H1 (cell line): ENCODE results near the gene PLEKHG2. TPM values are rescaled to one million over a fixed set of nuclear protein-coding genes. Genes with fewer than 3 reads are reported as not detected.

Experiments used
- CTCF ChIA-PET: fragments of 300-600 bp; sonication (Branson Sonifier 250); formaldehyde crosslinking; loops from one replicate; lab custom pipeline; 2021; ENCODE audit not compliant: partially characterized antibody; lab: Charles Lee
- POLR2A ChIA-PET: fragments of 300-600 bp; sonication (Branson Sonifier 250); formaldehyde crosslinking; loops from one replicate; lab custom pipeline; 2021; ENCODE audit warnings: inconsistent platforms; ENCODE audit not compliant: partially characterized antibody; lab: Charles Lee
- DNase-seq, 2 experiments: peaks; one replicate each; pipeline versions ENCODE4 v3.0.0 to v3.0.0-alpha.2; 2010 to 2022; ENCODE audit warnings: low spot score in 2 of 2, low read depth in 1 of 2, mixed read lengths in 1 of 2
- FAIRE-seq: peaks from 2 replicates; lab custom pipeline; 2011; peaks lifted over from hg19 to GRCh38; lab: Jason Lieb, UNC
- H2AFZ ChIP-seq: 2 replicates; pipeline ENCODE4 v1.8.1; 2012; ENCODE audit warnings: low read length, inconsistent platforms
- H2AK5ac ChIP-seq: 2 replicates; pipeline ENCODE4 v1.6.1; 2013; ENCODE audit warnings: low read depth, low read length
- H2BK120ac ChIP-seq: replicated peaks from 2 replicates; pipeline ENCODE3; 2013; ENCODE audit warnings: low read depth, low read length, inconsistent platforms
- H2BK12ac ChIP-seq: 2 replicates; pipeline ENCODE4 v1.6.1; 2013; ENCODE audit warnings: low read depth, low read length
- H2BK15ac ChIP-seq: 2 replicates; pipeline ENCODE4 v1.6.1; 2013; ENCODE audit warnings: low read length
- H2BK20ac ChIP-seq: 2 replicates; pipeline ENCODE4 v1.6.1; 2013; ENCODE audit warnings: low read length
- H2BK5ac ChIP-seq: 2 replicates; pipeline ENCODE4 v1.6.1; 2013; ENCODE audit warnings: low read depth, low read length
- H3K14ac ChIP-seq: 2 replicates; pipeline ENCODE4 v1.6.1; 2013; ENCODE audit warnings: inconsistent platforms; ENCODE audit not compliant: insufficient read length
- H3K18ac ChIP-seq: 2 replicates; pipeline ENCODE4 v1.6.1; 2013; ENCODE audit warnings: low read length; ENCODE audit errors: extremely low read depth
- H3K23ac ChIP-seq: 2 replicates; pipeline ENCODE4 v1.6.1; 2013; ENCODE audit warnings: inconsistent platforms; ENCODE audit not compliant: insufficient read length
- H3K23me2 ChIP-seq: 2 replicates; pipeline ENCODE4 v1.6.1; 2013; ENCODE audit warnings: low read depth, low read length
- H3K27ac ChIP-seq: 2 replicates; pipeline ENCODE4 v1.6.1; 2011; ENCODE audit warnings: low read depth, low read length, inconsistent platforms
- H3K27me3 ChIP-seq, 4 experiments: replicated peaks in 1 of 4; 1 replicate in 1 of 4; 2 replicates in 3 of 4; pipeline versions ENCODE4 v1.6.1 to v1.8.1; 2011 to 2013; ENCODE audit warnings: low read length in 3 of 4, mild to moderate bottlenecking in 3 of 4, inconsistent platforms in 2 of 4, mixed read lengths in 2 of 4, moderate library complexity in 1 of 4; ENCODE audit not compliant: control insufficient read depth in 3 of 4, insufficient read depth in 3 of 4; ENCODE audit errors: extremely low read depth in 1 of 4
- H3K36me3 ChIP-seq, 4 experiments: 2 replicates each; pipeline versions ENCODE4 v1.6.1 to v1.8.1; 2011 to 2013; ENCODE audit warnings: mild to moderate bottlenecking in 4 of 4, low read length in 3 of 4, moderate library complexity in 2 of 4, control low read depth in 1 of 4, inconsistent platforms in 1 of 4; ENCODE audit not compliant: insufficient read depth in 4 of 4, control insufficient read depth in 2 of 4
- H3K4ac ChIP-seq: replicated peaks from 2 replicates; pipeline ENCODE3; 2013; ENCODE audit warnings: low read length, low read depth, mixed read lengths, inconsistent platforms; ENCODE audit not compliant: insufficient read length
- H3K4me1 ChIP-seq, 4 experiments: replicated peaks in 1 of 4; 1 replicate in 1 of 4; 2 replicates in 3 of 4; pipeline versions ENCODE4 v1.6.1 to v1.8.1; 2011 to 2013; ENCODE audit warnings: low read length in 3 of 4, inconsistent platforms in 2 of 4, mixed read lengths in 1 of 4; ENCODE audit not compliant: insufficient read depth in 4 of 4, control insufficient read depth in 3 of 4
- H3K4me2 ChIP-seq, 2 experiments: 2 replicates each; pipeline versions ENCODE4 v1.6.1 to v1.8.1; 2011 to 2013; ENCODE audit warnings: low read depth in 2 of 2, low read length in 2 of 2, control low read depth in 1 of 2, inconsistent platforms in 1 of 2, mild to moderate bottlenecking in 1 of 2; ENCODE audit not compliant: insufficient read depth in 1 of 2
- H3K4me3 ChIP-seq, 4 experiments: fragments of 200-600, 300-600 bp in 1 of 4; sonication (generic), shearing (Covaris generic), sonication (Bioruptor Twin) in 1 of 4; 2 replicates each; pipeline versions ENCODE4 v1.5.1 to v1.8.1; 2011 to 2016; ENCODE audit warnings: low read length in 4 of 4, low read depth in 3 of 4, control low read depth in 2 of 4, inconsistent platforms in 2 of 4, mild to moderate bottlenecking in 2 of 4, mixed read lengths in 1 of 4, moderate library complexity in 1 of 4; ENCODE audit not compliant: insufficient read depth in 2 of 4; ENCODE audit errors: extremely low read depth in 1 of 4
- H3K56ac ChIP-seq: replicated peaks from 2 replicates; pipeline ENCODE3; 2013; ENCODE audit warnings: low read depth, mild to moderate bottlenecking, mixed read lengths, low read length, inconsistent platforms; ENCODE audit not compliant: insufficient read length
- H3K79me1 ChIP-seq: 2 replicates; pipeline ENCODE4 v1.6.1; 2013; ENCODE audit warnings: low read depth, low read length, control low read depth
- H3K79me2 ChIP-seq, 2 experiments: 2 replicates each; pipeline versions ENCODE4 v1.6.1 to v1.8.1; 2012 to 2013; ENCODE audit warnings: low read length in 2 of 2, mild to moderate bottlenecking in 2 of 2, inconsistent platforms in 1 of 2; ENCODE audit not compliant: insufficient read depth in 2 of 2, control insufficient read depth in 1 of 2
- H3K9ac ChIP-seq, 4 experiments: replicated peaks in 1 of 4; 1 replicate in 1 of 4; 2 replicates in 3 of 4; pipeline versions ENCODE4 v1.6.1 to v1.8.1; 2011 to 2013; ENCODE audit warnings: low read depth in 3 of 4, low read length in 3 of 4, control low read depth in 2 of 4, mild to moderate bottlenecking in 2 of 4, moderate library complexity in 2 of 4, inconsistent platforms in 1 of 4; ENCODE audit errors: extremely low read depth in 1 of 4
- H3K9me3 ChIP-seq, 2 experiments: 2 replicates each; pipeline versions ENCODE4 v1.6.1 to v1.8.1; 2012 to 2013; ENCODE audit warnings: mild to moderate bottlenecking in 2 of 2, moderate library complexity in 2 of 2, control low read depth in 1 of 2, inconsistent platforms in 1 of 2, low read depth in 1 of 2, low read length in 1 of 2, mixed read lengths in 1 of 2; ENCODE audit not compliant: insufficient read depth in 2 of 2
- H4K20me1 ChIP-seq, 2 experiments: replicated peaks in 1 of 2; 2 replicates each; pipeline versions ENCODE3 to v1.8.1; 2011 to 2013; ENCODE audit warnings: inconsistent platforms in 2 of 2, low read length in 2 of 2, mild to moderate bottlenecking in 1 of 2; ENCODE audit not compliant: insufficient read depth in 2 of 2, control insufficient read depth in 1 of 2
- H4K5ac ChIP-seq: 2 replicates; pipeline ENCODE4 v1.6.1; 2013; ENCODE audit warnings: low read length, low read depth, mixed read lengths, inconsistent platforms; ENCODE audit not compliant: insufficient read length
- H4K8ac ChIP-seq: 2 replicates; pipeline ENCODE4 v1.8.0; 2013; ENCODE audit warnings: mild to moderate bottlenecking, moderate library complexity, low read length, inconsistent platforms; ENCODE audit not compliant: insufficient read depth; ENCODE audit errors: extremely low read depth
- H4K91ac ChIP-seq: replicated peaks from 2 replicates; pipeline ENCODE3; 2013; ENCODE audit warnings: low read length, mixed read lengths, inconsistent platforms; ENCODE audit not compliant: insufficient read length
- SP2 ChIP-seq: IDR thresholded peaks from 2 replicates; pipeline ENCODE4 v1.6.1; 2012; ENCODE audit warnings: mild to moderate bottlenecking, low read length, inconsistent platforms
- WGBS, 2 experiments: shearing (Covaris generic) in 1 of 2; methylation state at CpG; one replicate each; pipeline versions ENCODE4 v1.1.6 to v1.1.7; 2013 to 2015; ENCODE audit warnings: low lambda C conversion rate in 2 of 2, mixed read lengths in 2 of 2, inconsistent platforms in 1 of 2, low coverage in 1 of 2, missing lambda C conversion rate in 1 of 2; ENCODE audit not compliant: insufficient replicate concordance in 2 of 2, insufficient coverage in 1 of 2, insufficient read length in 1 of 2; ENCODE audit errors: extremely low coverage in 1 of 2, missing lambda C conversion rate in 1 of 2; 5-methylcytosine and 5-hydroxymethylcytosine counted together
- polyA plus RNA-seq, 7 experiments: library from polyadenylated mRNA; depleted of rRNA in 3 of 7; stranded (reverse) in 5 of 7; unstranded in 2 of 7; fragments of >200 nt in 5 of 7; fragments of 200-250 nt in 2 of 7; gene quantifications; 1 replicate in 5 of 7; 2 replicates in 1 of 7; 4 replicates in 1 of 7; pipeline versions ENCODE4 v1.2.1 to v1.2.3, GENCODE V29; 2011 to 2013; ENCODE audit warnings: missing spikeins in 2 of 7, mixed read lengths in 2 of 7
- total RNA-seq: library from RNA; stranded (reverse); fragmentation: NEBNext Ultra II Directional; extraction: Animal tissue kit (Norgen Biotek cat#: 25700); gene quantifications from 2 replicates; pipeline ENCODE4 v1.2.1, GENCODE V29; 2021
- TF ChIP-seq, protein P1 (sequence below): IDR thresholded peaks from 2 replicates; pipeline ENCODE4 v1.6.1; 2011; ENCODE audit warnings: low read length, improper control_type of control experiment

PLEKHG2 gene
- total and polyA plus RNA-seq, 2 of the 8 experiments (the other 6 are each of a cell fraction or from before 2014, with no cell fraction given) = 16.9 to 65.7 TPM

DNA sequence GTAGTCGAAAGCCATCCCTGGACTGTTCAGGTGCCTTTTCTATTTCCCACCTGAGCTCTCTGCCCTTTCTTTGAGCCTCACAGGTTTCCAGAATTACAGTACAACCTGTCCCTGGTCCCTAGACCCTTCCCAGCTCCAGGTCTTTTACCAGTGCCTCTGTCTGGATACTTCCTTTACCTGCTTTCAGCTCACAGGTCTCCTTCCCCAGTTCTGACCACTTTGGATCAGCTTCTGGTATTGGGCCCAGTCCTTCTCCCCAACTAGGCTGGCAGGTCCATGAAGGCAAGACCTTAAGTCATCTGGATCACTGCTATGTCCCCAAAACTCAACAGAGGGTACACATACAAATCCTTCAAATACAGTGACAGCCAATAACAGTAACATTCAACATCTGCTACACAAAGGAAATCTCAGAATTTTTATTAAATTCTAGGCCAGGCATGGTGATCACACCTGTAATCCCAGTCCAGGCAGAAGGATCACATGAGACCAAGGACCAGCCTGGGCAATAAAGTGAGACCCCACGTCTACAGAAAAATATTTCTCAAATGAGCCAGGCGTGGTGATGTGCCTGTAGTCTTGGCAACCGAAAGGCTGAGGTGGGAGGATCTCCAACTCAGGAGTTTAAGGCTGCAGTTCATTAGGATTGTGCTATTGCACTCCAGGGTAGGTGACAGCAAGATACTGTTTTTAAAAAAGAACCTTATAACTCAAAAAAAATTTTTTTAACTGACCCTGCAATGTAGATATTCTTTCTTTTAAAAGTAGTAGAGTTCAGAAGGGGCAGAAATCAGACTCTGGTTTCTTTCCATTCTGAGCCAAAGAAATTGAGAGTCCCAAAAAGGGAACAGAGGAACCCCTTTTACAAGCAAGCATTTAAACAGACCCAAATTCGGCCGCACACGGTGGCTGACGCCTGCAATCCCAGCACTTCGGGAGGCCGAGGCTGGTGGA is 21.9 kb downstream of the PLEKHG2 start:
- Histone ChIP-seq H3K18ac (no peak overlapping the region), H3K23me2 (peaks cover 8% of the 10 kb centered on the region), H2BK15ac (no peak overlapping the region), H4K5ac (no peak overlapping the region), H4K8ac (no peak overlapping the region), H2BK120ac (no peak overlapping the region), H3K9me3 (no peaks in the 10 kb centered on the region), H2BK12ac (no peak overlapping the region), H3K27ac (peak overlapping the region; percentile 36), H3K79me1 (peaks cover 8% of the 10 kb centered on the region), H3K56ac (no peak overlapping the region), H3K79me2 (peaks cover 7 to 20% of the 10 kb centered on the region in 2 experiments; a peak in 3 of 4 replicates), H2AFZ (no peak overlapping the region), H3K4me1 (peaks cover 0 to 11% (median 2%) of the 10 kb centered on the region in 4 experiments; a peak in 6 of 7 replicates), H3K4me2 (peak overlapping the region; percentile 69 to 82), H3K9ac (peak overlapping the region in 3 of 4 experiments; percentile 8 to 97 (median 96); a peak in 4 of 7 replicates), H2BK5ac (no peak overlapping the region), H3K27me3 (no peaks in the 10 kb centered on the region; a peak in 1 of 7 replicates), H3K36me3 (peaks cover 20 to 30% (median 23%) of the 10 kb centered on the region in 4 experiments), H3K23ac (no peak overlapping the region), H4K20me1 (peaks cover 2 to 18% of the 10 kb centered on the region in 2 experiments), H3K14ac (no peak overlapping the region), H2AK5ac (no peak overlapping the region), H4K91ac (no peak overlapping the region), H3K4ac (no peak overlapping the region), H3K4me3 (peak overlapping the region; percentile 97 to 99 (median 98)), H2BK20ac (no peak overlapping the region)
- ChIA-PET POLR2A (interaction anchor here (0.5 to 47.8 kb wide), 27 partner anchors 11 to 1102 kb away, joined by 3 to 1154 read pairs (median 7); partner anchors contain the start of genes DLL3, MED29, NCCRP1 and PAF1), CTCF (interaction anchor here (0.6 to 1.6 kb wide), 11 partner anchors 10 to 73 kb away, joined by 3 to 11 read pairs (median 5); partner anchors contain the start of genes PLEKHG2 and SUPT5H)
- 79% methylated on average over 10 of the region's 10 CpGs; no CpG with 5 or more reads in 1 of the 2 experiments for WGBS, 2 experiments
- FAIRE-seq = no peak
- no peak for DNase-seq
- TF ChIP-seq, protein P1, sequence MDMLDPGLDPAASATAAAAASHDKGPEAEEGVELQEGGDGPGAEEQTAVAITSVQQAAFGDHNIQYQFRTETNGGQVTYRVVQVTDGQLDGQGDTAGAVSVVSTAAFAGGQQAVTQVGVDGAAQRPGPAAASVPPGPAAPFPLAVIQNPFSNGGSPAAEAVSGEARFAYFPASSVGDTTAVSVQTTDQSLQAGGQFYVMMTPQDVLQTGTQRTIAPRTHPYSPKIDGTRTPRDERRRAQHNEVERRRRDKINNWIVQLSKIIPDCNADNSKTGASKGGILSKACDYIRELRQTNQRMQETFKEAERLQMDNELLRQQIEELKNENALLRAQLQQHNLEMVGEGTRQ = 0 out of 2 replicates have a peak, but pooled peaks have one; percentile 8
- TF ChIP-seq SP2 = no peak
